AG09309 (cell line): Measurements from ENCODE around the gene WHRN.

Experiments
- DNase-seq: peaks from one replicate; pipeline ENCODE4 v3.0.0-alpha.2; 2010; ENCODE audit warnings: low read depth
- H3K4me3 ChIP-seq: 2 replicates; pipeline ENCODE4 v1.5.1; 2011; ENCODE audit warnings: mild to moderate bottlenecking, low read depth, low read length, moderate library complexity; ENCODE audit not compliant: control insufficient read depth
- CTCF ChIP-seq: IDR thresholded peaks from 2 replicates; pipeline ENCODE4 v1.5.1; 2011; ENCODE audit warnings: mild to moderate bottlenecking, low read depth, low read length, inconsistent platforms; ENCODE audit not compliant: insufficient read depth, control insufficient read depth; ENCODE audit errors: missing control alignments

The WHRN gene

GRCh38 chr9:114365194-114365593, 140.1 kb downstream of the WHRN start:
- no peak for TF ChIP-seq CTCF
- DNase-seq: no peak
- no peak overlapping the region for H3K4me3 ChIP-seq

- H3K4me3 ChIP-seq: no peak overlapping the region
- TF ChIP-seq CTCF: no peak
- DNase-seq: peak; percentile 87
Observed at GRCh38 chr9:114364134-114365041, 140.9 kb downstream of the WHRN start.

DNA sequence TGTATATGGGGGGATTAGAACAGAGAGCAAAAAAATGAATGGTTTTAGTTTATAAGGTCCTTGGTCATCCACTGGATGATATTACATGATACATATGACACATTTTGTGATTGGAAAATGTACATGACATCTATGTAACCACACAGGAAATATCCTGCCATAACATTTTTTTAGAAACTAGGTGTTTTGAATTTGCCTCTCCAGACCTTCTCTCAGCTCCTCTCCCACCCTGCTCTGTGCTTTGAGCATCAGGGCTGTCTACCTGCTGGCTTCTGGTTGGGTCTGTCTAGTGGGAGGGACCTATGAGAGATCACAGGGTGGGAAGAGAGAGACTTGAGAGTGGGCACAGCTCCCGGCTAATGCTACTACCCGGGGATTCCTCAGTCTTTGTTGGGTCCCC, 141.8 kb downstream of the WHRN start:
- no peak for DNase-seq
- TF ChIP-seq CTCF: no peak
- H3K4me3 ChIP-seq: no peak overlapping the region

GRCh38 chr9:114362394-114362793, 142.9 kb downstream of the WHRN start:
- no peak for DNase-seq
- H3K4me3 ChIP-seq: no peak overlapping the region
- no peak for TF ChIP-seq CTCF

DNA sequence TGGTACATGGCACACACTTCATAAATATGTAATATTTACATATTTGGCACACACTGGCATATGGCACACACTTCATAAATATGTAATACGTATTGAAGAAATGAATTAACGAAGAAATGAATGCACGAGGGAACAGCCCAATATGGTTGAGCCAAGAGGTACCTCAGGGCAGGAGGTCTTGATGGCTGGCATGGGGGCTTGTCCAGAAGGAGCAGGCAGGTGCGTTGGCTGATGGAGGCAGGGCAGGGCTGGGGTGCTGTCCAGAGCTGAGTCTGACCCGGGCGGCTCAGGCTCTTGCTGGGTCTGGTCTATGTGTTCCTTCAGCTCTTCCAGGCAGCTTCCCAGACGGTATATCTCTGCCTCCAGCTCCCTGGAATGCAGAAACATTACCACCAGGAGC, 143.7 kb downstream of the WHRN start:
- no peak for TF ChIP-seq CTCF
- no peak for DNase-seq
- H3K4me3 ChIP-seq: no peak overlapping the region

GRCh38 chr9:114359801-114360200, 145.5 kb downstream of the WHRN start:
- no peak overlapping the region for H3K4me3 ChIP-seq
- TF ChIP-seq CTCF: no peak
- no peak for DNase-seq

DNA sequence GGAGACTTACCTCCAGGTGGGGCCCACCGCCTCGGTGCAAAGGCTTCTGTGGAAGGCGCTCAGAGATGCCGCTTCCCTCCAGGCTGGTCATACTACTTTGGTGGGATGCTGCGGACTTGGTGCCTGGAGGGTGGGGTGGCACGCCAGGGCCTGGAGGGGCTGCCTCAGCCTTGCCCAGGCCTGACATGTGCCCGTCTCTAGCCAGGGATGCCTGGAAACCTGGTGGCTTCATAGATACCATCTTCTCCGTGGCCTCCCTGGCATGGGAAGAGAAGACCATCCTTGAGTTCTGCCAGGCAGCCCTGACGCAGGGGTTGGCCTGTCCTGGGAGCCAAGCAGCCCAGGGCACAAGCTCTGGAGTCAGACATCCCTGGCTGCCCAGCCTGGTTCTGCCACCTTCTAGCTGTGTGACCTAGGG, 147.4 kb downstream of the WHRN start:
- TF ChIP-seq CTCF: no peak
- no peak for DNase-seq
- H3K4me3 ChIP-seq: no peak overlapping the region
